GM10266 (cell line): ENCODE measurements around the gene UBTD1.

Experiments used
- DNase-seq: peaks from one replicate; pipeline ENCODE4 v3.0.0; 2012; ENCODE audit errors: extremely low spot score
- TF ChIP-seq, protein P1 (sequence below): IDR thresholded peaks from 2 replicates; pipeline ENCODE4 v1.5.1; 2012; ENCODE audit warnings: mild to moderate bottlenecking, low read depth; ENCODE audit not compliant: control insufficient read depth, insufficient read depth; ENCODE audit errors: missing control alignments

The UBTD1 gene

DNA sequence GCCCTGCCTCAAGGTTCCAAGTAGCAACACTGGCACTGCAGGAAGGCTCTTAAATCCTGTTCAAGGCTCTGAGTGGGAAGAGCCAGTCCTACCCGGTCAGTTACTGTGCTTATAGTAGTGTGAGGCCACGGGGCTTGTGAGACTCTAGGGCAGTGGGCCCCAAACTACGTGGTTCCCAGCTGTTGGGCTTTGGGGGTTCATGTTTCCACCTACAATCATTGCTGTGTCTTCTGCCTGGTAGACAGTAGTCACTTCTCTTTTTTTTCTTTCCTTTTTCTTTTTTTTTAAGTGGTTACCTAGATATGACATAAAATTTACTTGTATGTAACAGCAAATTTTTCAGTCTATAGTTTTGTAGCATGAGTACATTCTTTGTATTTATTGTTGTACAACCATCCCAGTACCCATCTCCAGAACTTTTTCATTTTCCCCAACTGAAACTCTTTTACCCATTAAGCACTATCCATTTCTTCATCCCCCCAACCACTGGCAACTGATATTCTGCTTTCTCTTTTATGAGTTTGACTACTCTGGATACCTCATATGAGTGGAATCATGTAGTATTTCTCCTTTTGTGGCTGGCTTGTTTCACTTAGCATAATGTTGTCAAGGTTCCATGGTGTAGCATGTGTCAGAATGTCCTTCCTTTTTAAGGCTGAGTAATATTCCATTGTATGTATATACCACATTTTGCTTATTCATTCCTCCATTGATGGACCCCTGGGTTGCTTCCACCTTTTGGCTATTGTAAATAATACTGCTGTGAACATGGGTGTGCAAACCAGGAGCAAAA, 7.7 kb downstream of the UBTD1 start:
- TF ChIP-seq, protein P1, sequence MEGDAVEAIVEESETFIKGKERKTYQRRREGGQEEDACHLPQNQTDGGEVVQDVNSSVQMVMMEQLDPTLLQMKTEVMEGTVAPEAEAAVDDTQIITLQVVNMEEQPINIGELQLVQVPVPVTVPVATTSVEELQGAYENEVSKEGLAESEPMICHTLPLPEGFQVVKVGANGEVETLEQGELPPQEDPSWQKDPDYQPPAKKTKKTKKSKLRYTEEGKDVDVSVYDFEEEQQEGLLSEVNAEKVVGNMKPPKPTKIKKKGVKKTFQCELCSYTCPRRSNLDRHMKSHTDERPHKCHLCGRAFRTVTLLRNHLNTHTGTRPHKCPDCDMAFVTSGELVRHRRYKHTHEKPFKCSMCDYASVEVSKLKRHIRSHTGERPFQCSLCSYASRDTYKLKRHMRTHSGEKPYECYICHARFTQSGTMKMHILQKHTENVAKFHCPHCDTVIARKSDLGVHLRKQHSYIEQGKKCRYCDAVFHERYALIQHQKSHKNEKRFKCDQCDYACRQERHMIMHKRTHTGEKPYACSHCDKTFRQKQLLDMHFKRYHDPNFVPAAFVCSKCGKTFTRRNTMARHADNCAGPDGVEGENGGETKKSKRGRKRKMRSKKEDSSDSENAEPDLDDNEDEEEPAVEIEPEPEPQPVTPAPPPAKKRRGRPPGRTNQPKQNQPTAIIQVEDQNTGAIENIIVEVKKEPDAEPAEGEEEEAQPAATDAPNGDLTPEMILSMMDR: no peak

DNA sequence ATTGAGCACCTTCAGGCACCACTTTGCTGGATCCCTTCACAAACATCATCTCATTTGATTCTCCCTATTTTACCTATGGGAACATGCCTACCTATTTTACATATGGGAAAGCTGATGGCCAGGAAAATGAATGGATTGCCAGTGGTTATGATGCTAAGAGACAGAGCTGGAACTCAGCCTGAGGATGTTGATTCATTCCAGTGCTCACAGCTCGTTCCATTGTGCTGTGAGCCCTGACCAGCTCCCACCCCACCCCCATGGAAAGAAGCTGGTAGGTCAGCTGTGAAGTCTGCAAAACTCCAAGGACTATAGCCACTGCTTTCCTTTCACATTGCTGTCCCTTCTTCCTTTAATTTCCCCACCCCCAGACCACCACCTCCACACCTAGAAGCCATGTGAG, 9.6 kb downstream of the UBTD1 start:
- TF ChIP-seq, protein P1: no peak
- no peak for DNase-seq

More for the DNA sequence above, 7.7 kb downstream of the UBTD1 start:
- no peak for DNase-seq

DNA sequence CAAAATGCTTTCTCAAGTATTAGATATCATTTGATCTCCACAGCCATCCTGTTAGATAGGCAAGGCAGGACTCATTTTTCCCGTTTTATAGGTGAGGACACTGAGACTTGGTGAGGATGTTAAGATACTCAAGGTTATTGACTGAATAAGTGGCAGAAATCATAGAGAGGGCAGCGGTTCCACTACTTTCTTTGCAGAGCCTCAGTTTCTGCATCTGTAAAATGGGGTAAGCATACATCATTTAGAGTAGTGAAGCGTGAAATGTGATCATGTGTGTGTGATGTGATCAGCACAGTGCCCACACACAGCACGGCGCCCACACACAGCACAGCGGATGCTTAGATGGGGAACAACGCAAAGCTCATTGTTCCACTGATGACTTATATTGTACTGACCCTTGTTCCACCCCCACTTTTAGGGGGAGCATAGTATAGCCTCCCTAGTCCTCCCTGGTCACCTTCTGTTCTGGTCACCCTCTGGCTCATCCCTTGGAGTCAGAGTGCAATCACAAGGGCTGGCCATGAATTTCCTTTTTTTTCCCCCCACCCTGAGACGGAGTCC, 10.5 kb downstream of the UBTD1 start:
- TF ChIP-seq, protein P1: no peak
- DNase-seq: no peak

DNA sequence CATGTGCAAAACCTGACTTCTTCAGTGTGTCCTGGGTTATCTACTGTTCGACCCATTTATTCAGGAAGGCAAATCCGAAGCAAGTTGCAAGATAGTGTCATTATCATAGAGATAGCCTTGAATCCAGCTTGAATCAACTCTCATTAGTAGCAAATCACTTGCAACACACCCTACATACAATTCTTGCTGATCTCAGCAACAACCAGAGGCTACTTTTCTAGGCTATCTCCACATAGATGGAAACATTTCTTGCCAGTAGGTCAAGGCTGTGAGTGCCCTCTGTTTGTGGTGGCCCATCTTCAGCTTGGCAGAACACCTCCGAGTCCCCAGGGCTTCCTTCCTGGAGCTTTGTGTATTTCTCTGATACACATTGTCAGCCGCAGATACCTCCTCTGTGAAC, 12.0 kb downstream of the UBTD1 start:
- DNase-seq: no peak

DNA sequence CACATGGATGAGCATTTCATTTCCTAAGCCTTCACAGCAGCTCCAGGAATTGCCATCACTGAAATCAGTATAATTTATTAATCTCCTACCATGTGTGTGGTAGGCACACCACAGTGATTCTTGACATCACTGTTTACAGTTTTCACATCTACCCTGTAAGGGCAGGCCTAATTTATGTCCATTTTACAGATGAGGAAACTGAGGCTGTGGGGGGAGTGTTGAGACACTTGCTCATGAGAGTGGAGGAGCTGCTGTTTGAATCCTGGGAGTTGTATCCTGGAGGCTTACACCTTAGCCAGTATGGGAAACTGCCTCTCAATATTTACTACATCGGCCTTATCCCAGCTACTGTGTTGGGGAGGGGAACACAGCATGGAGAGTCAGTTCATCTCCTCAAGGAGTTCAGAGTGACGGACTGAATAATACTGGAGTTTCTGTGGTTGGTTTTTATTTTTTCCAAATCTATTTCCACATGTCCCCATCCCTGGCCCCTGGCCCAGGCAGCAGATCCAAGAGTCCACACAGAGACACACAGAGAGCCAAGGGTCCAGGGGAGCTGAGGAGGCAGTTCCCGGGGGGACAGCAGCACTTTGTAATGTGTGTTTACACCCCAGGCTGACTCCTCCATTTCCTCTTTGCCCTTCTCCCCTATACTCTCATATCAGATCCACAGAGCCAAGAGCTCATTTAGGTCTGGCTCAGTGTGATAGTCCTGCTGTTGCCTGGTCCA, 13.2 kb downstream of the UBTD1 start:
- TF ChIP-seq, protein P1: no peak
- DNase-seq: no peak

More for the DNA sequence above, 12.0 kb downstream of the UBTD1 start:
- TF ChIP-seq, protein P1: no peak

DNA sequence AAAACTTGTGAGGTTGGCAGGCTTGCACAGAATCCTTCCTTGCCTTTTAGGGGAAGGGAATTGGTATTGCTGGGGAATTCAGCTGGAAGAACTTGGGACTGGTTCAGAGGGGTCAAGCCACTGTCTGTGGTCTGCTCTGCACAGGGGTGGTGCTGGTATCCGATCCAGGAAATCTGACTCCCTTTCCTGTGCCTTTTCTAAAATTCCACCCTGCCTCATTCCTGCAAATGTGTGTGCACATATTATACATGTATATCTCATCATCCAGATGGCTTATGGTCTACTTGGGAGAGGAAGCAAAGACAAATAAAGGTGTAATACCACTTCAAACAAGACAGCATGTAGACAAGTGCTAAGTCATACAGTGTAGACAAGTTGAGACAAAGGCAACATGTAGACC, 14.3 kb downstream of the UBTD1 start:
- DNase-seq: no peak
- TF ChIP-seq, protein P1: no peak
